Neural progenitor cell (in vitro differentiated cells): ENCODE results near the gene PACRGL. TPM values are rescaled to one million over a fixed set of nuclear protein-coding genes. Genes with fewer than 3 reads are reported as not detected.

Source experiments
- DNase-seq: peaks from one replicate; pipeline ENCODE4 v3.0.0-alpha.2; 2016; ENCODE audit warnings: low spot score
- H2AFZ ChIP-seq: fragments of 200-600 bp; sonication (generic); replicated peaks from 2 replicates; pipeline ENCODE4 v1.6.1; 2016; ENCODE audit warnings: antibody characterized with exemption
- H3F3A ChIP-seq: fragments of 200-600 bp; sonication (generic); 2 replicates; pipeline ENCODE4 v1.6.1; 2016; ENCODE audit warnings: antibody characterized with exemption, low read depth
- H3K27ac ChIP-seq: fragments of 200-600 bp; sonication (generic); 2 replicates; pipeline ENCODE4 v1.5.1; 2016; ENCODE audit warnings: mild to moderate bottlenecking
- H3K27me3 ChIP-seq: fragments of 200-600 bp; sonication (generic); 2 replicates; pipeline ENCODE4 v1.6.1; 2016; ENCODE audit warnings: mild to moderate bottlenecking, moderate library complexity
- H3K36me3 ChIP-seq: fragments of 200-600 bp; sonication (generic); 2 replicates; pipeline ENCODE4 v1.5.1; 2016
- H3K4me1 ChIP-seq: fragments of 200-600 bp; sonication (generic); 2 replicates; pipeline ENCODE4 v1.6.1; 2016; ENCODE audit warnings: mixed run types
- H3K4me2 ChIP-seq: fragments of 200-600 bp; sonication (generic); 2 replicates; pipeline ENCODE4 v1.6.1; 2016
- H3K4me3 ChIP-seq: fragments of 200-600 bp; sonication (generic); 2 replicates; pipeline ENCODE4 v1.5.1; 2016
- H3K79me2 ChIP-seq: fragments of 200-600 bp; sonication (generic); 2 replicates; pipeline ENCODE4 v1.6.1; 2016; ENCODE audit warnings: low read depth
- H3K9ac ChIP-seq: fragments of 200-600 bp; sonication (generic); 2 replicates; pipeline ENCODE4 v1.6.1; 2016
- H3K9me3 ChIP-seq: fragments of 200-600 bp; sonication (generic); 2 replicates; pipeline ENCODE4 v1.5.1; 2016; ENCODE audit warnings: low read depth
- H4K20me1 ChIP-seq: fragments of 200-600 bp; sonication (generic); 2 replicates; pipeline ENCODE4 v1.6.1; 2016; ENCODE audit warnings: low read depth
- H3K27ac Mint-ChIP-seq: 3 replicates; pipeline ENCODE4 v1.8.0; 2021; ENCODE audit warnings: mixed read lengths
- H3K27me3 Mint-ChIP-seq: 2 replicates; pipeline ENCODE4 v1.8.0; 2022; ENCODE audit warnings: low read depth, mild to moderate bottlenecking, inconsistent platforms, moderate library complexity, mixed read lengths; ENCODE audit not compliant: insufficient read depth
- H3K36me3 Mint-ChIP-seq: 3 replicates; pipeline ENCODE4 v1.8.0; 2021; ENCODE audit warnings: mixed read lengths
- H3K4me1 Mint-ChIP-seq: 3 replicates; pipeline ENCODE4 v1.8.0; 2021; ENCODE audit warnings: mixed read lengths
- H3K4me3 Mint-ChIP-seq: 3 replicates; pipeline ENCODE4 v1.8.0; 2021; ENCODE audit warnings: mild to moderate bottlenecking, moderate library complexity, mixed read lengths
- H3K9me3 Mint-ChIP-seq: 3 replicates; pipeline ENCODE4 v1.8.0; 2020; ENCODE audit warnings: mixed read lengths
- CTCF ChIP-seq: fragments of 200-600 bp; sonication (generic); IDR thresholded peaks from 2 replicates; pipeline ENCODE4 v1.5.1; 2017; ENCODE audit warnings: antibody characterized with exemption, mild to moderate bottlenecking
- EZH2 ChIP-seq: fragments of 200-600 bp; sonication (generic); IDR thresholded peaks from 2 replicates; pipeline ENCODE4 v1.6.1; 2017; ENCODE audit warnings: antibody characterized with exemption, mild to moderate bottlenecking, moderate library complexity
- EZH2phosphoT487 ChIP-seq: fragments of 200-600 bp; sonication (generic); IDR thresholded peaks from 2 replicates; pipeline ENCODE4 v1.6.1; 2017; ENCODE audit warnings: antibody characterized with exemption
- total RNA-seq: library from RNA; depleted of rRNA; stranded (reverse); fragments of >200 nt; gene quantifications from 2 replicates; pipeline ENCODE4 v1.2.3, GENCODE V29; 2015; ENCODE audit warnings: low replicate concordance

PACRGL gene
- total RNA-seq, 1 donor from 2014 or later = 27.0 TPM

GRCh38 chr4:20679951-20680350 lies 20.3 kb upstream of the PACRGL start:
- Histone ChIP-seq H4K20me1 (no peaks in the 10 kb centered on the region), H3K27ac (no peak overlapping the region), H3K36me3 (no peaks in the 10 kb centered on the region), H3K4me3 (no peak overlapping the region), H3K79me2 (no peaks in the 10 kb centered on the region), H3K9ac (no peak overlapping the region), H3F3A (no peaks in the 10 kb centered on the region), H3K4me2 (no peak overlapping the region), H3K9me3 (no peaks in the 10 kb centered on the region), H3K27me3 (no peaks in the 10 kb centered on the region), H3K4me1 (no peaks in the 10 kb centered on the region), H2AFZ (no peak overlapping the region)
- no peaks in the 10 kb centered on the region for H3K27me3 Mint-ChIP-seq
- H3K9me3 Mint-ChIP-seq = no peaks in the 10 kb centered on the region
- H3K4me3 Mint-ChIP-seq = no peak overlapping the region
- no peak for TF ChIP-seq CTCF
- no peak for TF ChIP-seq EZH2
- no peak for TF ChIP-seq EZH2phosphoT487
- H3K4me1 Mint-ChIP-seq = peaks cover 4% of the 10 kb centered on the region
- DNase-seq = no peak
- H3K36me3 Mint-ChIP-seq = no peaks in the 10 kb centered on the region
- no peak overlapping the region for H3K27ac Mint-ChIP-seq

- H3K36me3 Mint-ChIP-seq = no peaks in the 10 kb centered on the region
These were observed 19.5 kb upstream of the PACRGL start for GRCh38 chr4:20680736-20681135.

GRCh38 chr4:20681271-20681670 lies 19.0 kb upstream of the PACRGL start:
- H3K27ac ChIP-seq = no peak overlapping the region
- no peak overlapping the region for H3K27ac Mint-ChIP-seq
- H3K27me3 ChIP-seq = no peaks in the 10 kb centered on the region
- H3K4me2 ChIP-seq = no peak overlapping the region
- no peaks in the 10 kb centered on the region for H3K9me3 Mint-ChIP-seq
- H3K4me1 Mint-ChIP-seq = peaks cover 4% of the 10 kb centered on the region
- no peaks in the 10 kb centered on the region for H3K27me3 Mint-ChIP-seq
- no peak overlapping the region for H3K4me3 Mint-ChIP-seq
- H3K9ac ChIP-seq = no peak overlapping the region
- no peaks in the 10 kb centered on the region for H3F3A ChIP-seq
- TF ChIP-seq EZH2 (no peak), EZH2phosphoT487 (no peak), CTCF (no peak)
- no peaks in the 10 kb centered on the region for H3K9me3 ChIP-seq
- H3K36me3 Mint-ChIP-seq = no peaks in the 10 kb centered on the region
- H3K79me2 ChIP-seq = no peaks in the 10 kb centered on the region
- no peaks in the 10 kb centered on the region for H4K20me1 ChIP-seq
- no peak overlapping the region for H3K4me3 ChIP-seq
- no peaks in the 10 kb centered on the region for H3K4me1 ChIP-seq
- no peak for DNase-seq
- no peaks in the 10 kb centered on the region for H3K36me3 ChIP-seq
- no peak overlapping the region for H2AFZ ChIP-seq

More at GRCh38 chr4:20680736-20681135, 19.5 kb upstream of the PACRGL start:
- Histone ChIP-seq H3K27me3 (no peaks in the 10 kb centered on the region), H2AFZ (no peak overlapping the region), H3K4me2 (no peak overlapping the region), H3K36me3 (no peaks in the 10 kb centered on the region), H3F3A (no peaks in the 10 kb centered on the region), H3K27ac (no peak overlapping the region), H3K4me3 (no peak overlapping the region), H3K9ac (no peak overlapping the region), H4K20me1 (no peaks in the 10 kb centered on the region), H3K9me3 (no peaks in the 10 kb centered on the region), H3K4me1 (no peaks in the 10 kb centered on the region), H3K79me2 (no peaks in the 10 kb centered on the region)
- Mint-ChIP-seq H3K4me1 (peaks cover 4% of the 10 kb centered on the region), H3K9me3 (no peaks in the 10 kb centered on the region), H3K4me3 (no peak overlapping the region), H3K27me3 (no peaks in the 10 kb centered on the region), H3K27ac (no peak overlapping the region)
- TF ChIP-seq CTCF (no peak), EZH2 (no peak), EZH2phosphoT487 (no peak)
- DNase-seq = no peak

- H2AFZ ChIP-seq = no peak overlapping the region
- H3K9me3 Mint-ChIP-seq = no peaks in the 10 kb centered on the region
- H3K4me1 ChIP-seq = no peaks in the 10 kb centered on the region
- H3K27ac ChIP-seq = no peak overlapping the region
- H3K9me3 ChIP-seq = no peaks in the 10 kb centered on the region
- no peaks in the 10 kb centered on the region for H3K79me2 ChIP-seq
- no peak overlapping the region for H3K9ac ChIP-seq
- no peaks in the 10 kb centered on the region for H3K36me3 ChIP-seq
- no peaks in the 10 kb centered on the region for H3K4me1 Mint-ChIP-seq
- TF ChIP-seq EZH2 (no peak), CTCF (no peak), EZH2phosphoT487 (no peak)
- no peak overlapping the region for H3K4me3 Mint-ChIP-seq
- no peak overlapping the region for H3K27ac Mint-ChIP-seq
- no peak for DNase-seq
- no peaks in the 10 kb centered on the region for H3F3A ChIP-seq
- no peaks in the 10 kb centered on the region for H3K36me3 Mint-ChIP-seq
- H4K20me1 ChIP-seq = no peaks in the 10 kb centered on the region
- H3K4me3 ChIP-seq = no peak overlapping the region
- no peaks in the 10 kb centered on the region for H3K27me3 Mint-ChIP-seq
- H3K27me3 ChIP-seq = no peaks in the 10 kb centered on the region
- no peak overlapping the region for H3K4me2 ChIP-seq
These were observed 17.4 kb upstream of the PACRGL start for GRCh38 chr4:20682853-20683252.
